Activated naive CD8-positive, alpha-beta T cell (primary cell): ENCODE measurements around the gene ARX.

ENCODE experiments used
- H3K27ac Mint-ChIP-seq: one replicate; pipeline ENCODE4 v1.8.0; 2021; ENCODE audit warnings: mixed read lengths
- H3K27me3 Mint-ChIP-seq: one replicate; pipeline ENCODE4 v1.8.0; 2021; ENCODE audit warnings: mixed read lengths
- H3K36me3 Mint-ChIP-seq: one replicate; pipeline ENCODE4 v1.8.0; 2021; ENCODE audit warnings: mixed read lengths
- H3K4me1 Mint-ChIP-seq: one replicate; pipeline ENCODE4 v1.8.0; 2021; ENCODE audit warnings: low read depth, mixed read lengths
- H3K4me3 Mint-ChIP-seq: one replicate; pipeline ENCODE4 v1.8.0; 2021; ENCODE audit warnings: mild to moderate bottlenecking, mixed read lengths
- H3K9me3 Mint-ChIP-seq: one replicate; pipeline ENCODE4 v1.8.0; 2021; ENCODE audit warnings: low read depth, mixed read lengths

The ARX gene

GRCh38 chrX:24993879-24994278, 21.9 kb downstream of the ARX start:
- H3K4me1 Mint-ChIP-seq = no peaks in the 10 kb centered on the region
- peaks cover 4% of the 10 kb centered on the region for H3K36me3 Mint-ChIP-seq
- no peak overlapping the region for H3K27ac Mint-ChIP-seq
- no peak overlapping the region for H3K4me3 Mint-ChIP-seq
- no peaks in the 10 kb centered on the region for H3K9me3 Mint-ChIP-seq
- H3K27me3 Mint-ChIP-seq = no peaks in the 10 kb centered on the region

- no peaks in the 10 kb centered on the region for H3K9me3 Mint-ChIP-seq
- H3K27me3 Mint-ChIP-seq = no peaks in the 10 kb centered on the region
- no peaks in the 10 kb centered on the region for H3K4me1 Mint-ChIP-seq
- H3K36me3 Mint-ChIP-seq = peaks cover 5% of the 10 kb centered on the region
- H3K4me3 Mint-ChIP-seq = no peak overlapping the region
- H3K27ac Mint-ChIP-seq = no peak overlapping the region
Observed at GRCh38 chrX:24990535-24990934, 25.2 kb downstream of the ARX start.

- Mint-ChIP-seq H3K4me1 (no peaks in the 10 kb centered on the region), H3K27me3 (no peaks in the 10 kb centered on the region), H3K4me3 (no peak overlapping the region), H3K27ac (no peak overlapping the region), H3K36me3 (peaks cover 7% of the 10 kb centered on the region), H3K9me3 (no peaks in the 10 kb centered on the region)
Observed at GRCh38 chrX:24988314-24988713, 27.5 kb downstream of the ARX start.

- Mint-ChIP-seq H3K4me1 (no peaks in the 10 kb centered on the region), H3K9me3 (no peaks in the 10 kb centered on the region), H3K27ac (no peak overlapping the region)
Observed at GRCh38 chrX:24987731-24988130, 28.0 kb downstream of the ARX start.

GRCh38 chrX:24985120-24985519, 30.6 kb downstream of the ARX start:
- no peaks in the 10 kb centered on the region for H3K4me1 Mint-ChIP-seq
- peaks cover 3% of the 10 kb centered on the region for H3K36me3 Mint-ChIP-seq
- no peak overlapping the region for H3K27ac Mint-ChIP-seq
- no peaks in the 10 kb centered on the region for H3K27me3 Mint-ChIP-seq
- H3K9me3 Mint-ChIP-seq = no peaks in the 10 kb centered on the region
- no peak overlapping the region for H3K4me3 Mint-ChIP-seq

More at GRCh38 chrX:24987731-24988130, 28.0 kb downstream of the ARX start:
- H3K27me3 Mint-ChIP-seq = no peaks in the 10 kb centered on the region
- H3K4me3 Mint-ChIP-seq = no peak overlapping the region
- H3K36me3 Mint-ChIP-seq = peaks cover 7% of the 10 kb centered on the region

GRCh38 chrX:24983931-24984330, 31.8 kb downstream of the ARX start:
- Mint-ChIP-seq H3K4me1 (no peaks in the 10 kb centered on the region), H3K36me3 (peaks cover 3% of the 10 kb centered on the region), H3K27ac (no peak overlapping the region), H3K4me3 (no peak overlapping the region), H3K9me3 (no peaks in the 10 kb centered on the region), H3K27me3 (no peaks in the 10 kb centered on the region)

- H3K27me3 Mint-ChIP-seq = no peaks in the 10 kb centered on the region
Observed at GRCh38 chrX:24982306-24982965, 33.3 kb downstream of the ARX start.

GRCh38 chrX:24981030-24981429, 34.7 kb downstream of the ARX start:
- Mint-ChIP-seq H3K27ac (no peak overlapping the region), H3K9me3 (no peaks in the 10 kb centered on the region), H3K27me3 (no peaks in the 10 kb centered on the region)

More at GRCh38 chrX:24982306-24982965, 33.3 kb downstream of the ARX start:
- no peak overlapping the region for H3K27ac Mint-ChIP-seq
- no peaks in the 10 kb centered on the region for H3K4me1 Mint-ChIP-seq
- H3K9me3 Mint-ChIP-seq = no peaks in the 10 kb centered on the region
- H3K36me3 Mint-ChIP-seq = peaks cover 2% of the 10 kb centered on the region
- H3K4me3 Mint-ChIP-seq = no peak overlapping the region

GRCh38 chrX:24979081-24979480, 36.7 kb downstream of the ARX start:
- peaks cover 2% of the 10 kb centered on the region for H3K36me3 Mint-ChIP-seq
- H3K4me1 Mint-ChIP-seq = no peaks in the 10 kb centered on the region
- H3K4me3 Mint-ChIP-seq = no peak overlapping the region
- no peaks in the 10 kb centered on the region for H3K9me3 Mint-ChIP-seq
- no peaks in the 10 kb centered on the region for H3K27me3 Mint-ChIP-seq
- no peak overlapping the region for H3K27ac Mint-ChIP-seq

More at GRCh38 chrX:24981030-24981429, 34.7 kb downstream of the ARX start:
- peaks cover 2% of the 10 kb centered on the region for H3K36me3 Mint-ChIP-seq
- H3K4me1 Mint-ChIP-seq = no peaks in the 10 kb centered on the region
- no peak overlapping the region for H3K4me3 Mint-ChIP-seq

GRCh38 chrX:24969812-24970211, 46.0 kb downstream of the ARX start:
- peaks cover 5% of the 10 kb centered on the region for H3K36me3 Mint-ChIP-seq
- no peaks in the 10 kb centered on the region for H3K4me1 Mint-ChIP-seq
- H3K27ac Mint-ChIP-seq = no peak overlapping the region
- no peaks in the 10 kb centered on the region for H3K9me3 Mint-ChIP-seq
- H3K4me3 Mint-ChIP-seq = no peak overlapping the region
- H3K27me3 Mint-ChIP-seq = no peaks in the 10 kb centered on the region

GRCh38 chrX:24965372-24965771, 50.4 kb downstream of the ARX start:
- H3K4me1 Mint-ChIP-seq = no peaks in the 10 kb centered on the region
- no peak overlapping the region for H3K4me3 Mint-ChIP-seq

GRCh38 chrX:24963823-24964222, 51.9 kb downstream of the ARX start:
- H3K4me3 Mint-ChIP-seq = no peak overlapping the region
- no peaks in the 10 kb centered on the region for H3K27me3 Mint-ChIP-seq
- H3K9me3 Mint-ChIP-seq = no peaks in the 10 kb centered on the region
- H3K27ac Mint-ChIP-seq = no peak overlapping the region
- no peaks in the 10 kb centered on the region for H3K4me1 Mint-ChIP-seq
- peaks cover 3% of the 10 kb centered on the region for H3K36me3 Mint-ChIP-seq

More at GRCh38 chrX:24965372-24965771, 50.4 kb downstream of the ARX start:
- Mint-ChIP-seq H3K27me3 (no peaks in the 10 kb centered on the region), H3K36me3 (peaks cover 5% of the 10 kb centered on the region), H3K9me3 (no peaks in the 10 kb centered on the region), H3K27ac (no peak overlapping the region)

GRCh38 chrX:24961809-24962208, 54.0 kb downstream of the ARX start:
- no peak overlapping the region for H3K4me3 Mint-ChIP-seq
- no peaks in the 10 kb centered on the region for H3K27me3 Mint-ChIP-seq
- H3K27ac Mint-ChIP-seq = no peak overlapping the region
- peaks cover 4% of the 10 kb centered on the region for H3K36me3 Mint-ChIP-seq
- H3K4me1 Mint-ChIP-seq = no peaks in the 10 kb centered on the region
- no peaks in the 10 kb centered on the region for H3K9me3 Mint-ChIP-seq

GRCh38 chrX:24956828-24957227, 58.9 kb downstream of the ARX start:
- H3K36me3 Mint-ChIP-seq = peaks cover 4% of the 10 kb centered on the region
- no peaks in the 10 kb centered on the region for H3K4me1 Mint-ChIP-seq
- no peaks in the 10 kb centered on the region for H3K9me3 Mint-ChIP-seq
- H3K27me3 Mint-ChIP-seq = no peaks in the 10 kb centered on the region
- no peak overlapping the region for H3K4me3 Mint-ChIP-seq
- no peak overlapping the region for H3K27ac Mint-ChIP-seq

- Mint-ChIP-seq H3K27ac (no peak overlapping the region), H3K4me1 (no peaks in the 10 kb centered on the region), H3K4me3 (no peak overlapping the region), H3K9me3 (no peaks in the 10 kb centered on the region), H3K36me3 (peaks cover 4% of the 10 kb centered on the region), H3K27me3 (no peaks in the 10 kb centered on the region)
Observed at GRCh38 chrX:24955372-24955930, 60.3 kb downstream of the ARX start.

- Mint-ChIP-seq H3K9me3 (no peaks in the 10 kb centered on the region), H3K27me3 (no peaks in the 10 kb centered on the region), H3K4me1 (no peaks in the 10 kb centered on the region), H3K27ac (no peak overlapping the region), H3K4me3 (no peak overlapping the region), H3K36me3 (peaks cover 4% of the 10 kb centered on the region)
Observed at GRCh38 chrX:24954732-24955131, 61.0 kb downstream of the ARX start.
